Uterus (tissue), 4 donors: ENCODE data around the gene RGS10. TPM values are rescaled to one million over a fixed set of nuclear protein-coding genes. Genes with fewer than 3 reads are reported as not detected.
"Not testable (repeated sequence)": the region's sequence is repeated elsewhere in the genome, so short reads cannot be mapped to it uniquely, and the experiment has no call there.

Experiments
- DNase-seq, 2 donors: peaks; one replicate each; pipeline ENCODE4 v3.0.0-alpha.2; 2019 to 2020
- H3K27ac ChIP-seq, 2 donors: fragments of 200-600 bp; sonication (generic); 1 replicate in 1 of 2; 2 replicates in 1 of 2; pipeline ENCODE4 v1.5.1; 2016 to 2018
- H3K27me3 ChIP-seq, 2 donors: fragments of 200-600 bp; sonication (generic); one replicate each; pipeline ENCODE4 v1.5.1; 2018 to 2019; ENCODE audit warnings: control low read depth in 1 of 2
- H3K36me3 ChIP-seq, 2 donors: fragments of 200-600 bp; sonication (generic); one replicate each; pipeline ENCODE4 v1.5.1; 2019; ENCODE audit warnings: control low read depth in 1 of 2
- H3K4me1 ChIP-seq, 2 donors: fragments of 200-600 bp; sonication (generic); one replicate each; pipeline ENCODE4 v1.5.1; 2018 to 2019; ENCODE audit warnings: control low read depth in 1 of 2
- H3K4me3 ChIP-seq, 2 donors: fragments of 200-600 bp; sonication (generic); 1 replicate in 1 of 2; 2 replicates in 1 of 2; pipeline ENCODE4 v1.5.1; 2018 to 2019; ENCODE audit warnings: mild to moderate bottlenecking in 1 of 2
- H3K9me3 ChIP-seq, 2 donors: fragments of 200-600 bp; sonication (generic); one replicate each; pipeline ENCODE4 v1.5.1; 2019; ENCODE audit warnings: control low read depth in 1 of 2
- CTCF ChIP-seq, 4 experiments: fragments of 200-600 bp in 2 of 4; fragments of 450-650 bp in 2 of 4; sonication (generic) in 2 of 4; IDR thresholded peaks; one replicate each; pipeline ENCODE4 v1.5.1; 2016 to 2019; ENCODE audit warnings: antibody characterized with exemption in 4 of 4, mild to moderate bottlenecking in 2 of 4, moderate library complexity in 1 of 4
- POLR2A ChIP-seq, 2 donors: fragments of 450-650 bp; IDR thresholded peaks; one replicate each; pipeline ENCODE4 v1.6.1; 2016; ENCODE audit warnings: antibody characterized with exemption in 2 of 2, mild to moderate bottlenecking in 1 of 2, moderate library complexity in 1 of 2
- intact Hi-C: fragments of 100-400 bp; cut with DNase I; formaldehyde crosslinking; loops from one replicate; pipeline ENCODE4 v1.15.1; 2023; ENCODE audit warnings: low total_unique reads
- total RNA-seq, 4 donors: library from RNA; depleted of rRNA in 3 of 4; stranded (reverse); fragments of >200 nt in 3 of 4; gene quantifications; one replicate each; pipeline versions ENCODE4 v1.1.0 to v1.2.4, GENCODE V29; 2014 to 2023
- donor health status: DM: yes; HTN: yes; CAD: no.

Gene RGS10
- total RNA-seq, 4 donors from 2014 or later = 29.1 to 165 (median 64.1) TPM

GRCh38 chr10:119535837-119536507 lies 6.5 kb downstream of the RGS10 start:
- intact Hi-C loops = no loop called here
- H3K27ac ChIP-seq = peak overlapping the region in 1 of 2 donors; percentile 11
- no peak for DNase-seq
- TF ChIP-seq CTCF (IDR thresholded peaks at IDR 0.05) (no peak), POLR2A (IDR thresholded peaks at IDR 0.05) (no peak)
- H3K27me3 ChIP-seq = no peaks in the 10 kb centered on the region
- no peak overlapping the region for H3K4me3 ChIP-seq
- H3K4me1 ChIP-seq = peaks cover 2 to 4% of the 10 kb centered on the region in 2 donors
- H3K36me3 ChIP-seq = no peaks in the 10 kb centered on the region
- H3K9me3 ChIP-seq = no peaks in the 10 kb centered on the region

- no peak for TF ChIP-seq POLR2A (IDR thresholded peaks at IDR 0.05)
- no peak for TF ChIP-seq CTCF (IDR thresholded peaks at IDR 0.05)
- no peak overlapping the region for H3K4me3 ChIP-seq
- no peak for DNase-seq
- no peaks in the 10 kb centered on the region for H3K36me3 ChIP-seq
- H3K27me3 ChIP-seq = no peaks in the 10 kb centered on the region
- H3K9me3 ChIP-seq = no peaks in the 10 kb centered on the region
- intact Hi-C loops = no loop called here
- peaks cover 2 to 4% of the 10 kb centered on the region in 2 donors for H3K4me1 ChIP-seq
- peak overlapping the region in 1 of 2 donors; percentile 11 for H3K27ac ChIP-seq
Measured at GRCh38 chr10:119535305-119535704, 7.2 kb downstream of the RGS10 start.

- intact Hi-C loops = no loop called here
- no peaks in the 10 kb centered on the region for H3K36me3 ChIP-seq
- no peak overlapping the region for H3K4me3 ChIP-seq
- no peaks in the 10 kb centered on the region for H3K27me3 ChIP-seq
- no peaks in the 10 kb centered on the region for H3K9me3 ChIP-seq
- no peak overlapping the region for H3K27ac ChIP-seq
- H3K4me1 ChIP-seq = peaks cover 1 to 2% of the 10 kb centered on the region in 2 donors
- no peak for DNase-seq
- no peak for TF ChIP-seq CTCF (IDR thresholded peaks at IDR 0.05)
- no peak for TF ChIP-seq POLR2A (IDR thresholded peaks at IDR 0.05)
Measured at GRCh38 chr10:119533473-119533872, 9.0 kb downstream of the RGS10 start.

GRCh38 chr10:119532791-119533190 lies 9.7 kb downstream of the RGS10 start:
- intact Hi-C loops, H3K27ac ChIP-seq, H3K9me3 ChIP-seq, H3K4me1 ChIP-seq, H3K4me3 ChIP-seq, H3K27me3 ChIP-seq, H3K36me3 ChIP-seq, DNase-seq: not testable (repeated sequence)

- H3K27me3 ChIP-seq, H3K36me3 ChIP-seq, H3K4me3 ChIP-seq, intact Hi-C loops, H3K27ac ChIP-seq, DNase-seq, H3K4me1 ChIP-seq, H3K9me3 ChIP-seq: not testable (repeated sequence)
Measured at GRCh38 chr10:119532251-119532650, 10.3 kb downstream of the RGS10 start.

- intact Hi-C loops = no loop called here
- no peak overlapping the region for H3K4me3 ChIP-seq
- no peaks in the 10 kb centered on the region for H3K9me3 ChIP-seq
- no peak overlapping the region for H3K27ac ChIP-seq
- no peak for TF ChIP-seq POLR2A (IDR thresholded peaks at IDR 0.05)
- no peak for TF ChIP-seq CTCF (IDR thresholded peaks at IDR 0.05)
- no peaks in the 10 kb centered on the region for H3K36me3 ChIP-seq
- peaks cover 0 to 4% of the 10 kb centered on the region in 2 donors for H3K4me1 ChIP-seq
- DNase-seq = no peak
- no peaks in the 10 kb centered on the region for H3K27me3 ChIP-seq
Measured at GRCh38 chr10:119531067-119531466, 11.5 kb downstream of the RGS10 start.

- H3K4me1 ChIP-seq, DNase-seq, intact Hi-C loops, H3K36me3 ChIP-seq, H3K9me3 ChIP-seq, H3K27me3 ChIP-seq, H3K27ac ChIP-seq, H3K4me3 ChIP-seq: not testable (repeated sequence)
Measured at GRCh38 chr10:119528663-119529237, 13.8 kb downstream of the RGS10 start.
